Trophoblast cell (in vitro differentiated cells and primary cell): ENCODE data around the gene LIMCH1.

ENCODE experiments used
- DNase-seq, 2 donors: peaks; one replicate each; pipeline ENCODE4 v3.0.0-alpha.2; 2016
- H2AFZ ChIP-seq: 2 replicates; pipeline ENCODE4 v1.6.1; 2013; ENCODE audit warnings: low read length, moderate library complexity, mild to moderate bottlenecking; ENCODE audit not compliant: insufficient read depth, poor library complexity
- H2AK5ac ChIP-seq: 2 replicates; pipeline ENCODE4 v1.6.1; 2013; ENCODE audit warnings: mild to moderate bottlenecking, low read length
- H2BK120ac ChIP-seq: 2 replicates; pipeline ENCODE4 v1.6.1; 2013; ENCODE audit warnings: low read length, mild to moderate bottlenecking, moderate library complexity; ENCODE audit not compliant: insufficient read depth, poor library complexity
- H2BK12ac ChIP-seq: 2 replicates; pipeline ENCODE4 v1.6.1; 2013; ENCODE audit warnings: mild to moderate bottlenecking, low read length, moderate library complexity
- H2BK5ac ChIP-seq: 2 replicates; pipeline ENCODE4 v1.6.1; 2013; ENCODE audit warnings: low read length, low read depth, moderate library complexity, mild to moderate bottlenecking; ENCODE audit not compliant: poor library complexity
- H3K14ac ChIP-seq: 2 replicates; pipeline ENCODE4 v1.6.1; 2013; ENCODE audit warnings: mild to moderate bottlenecking, low read length
- H3K18ac ChIP-seq: 2 replicates; pipeline ENCODE4 v1.6.1; 2013; ENCODE audit warnings: mild to moderate bottlenecking, low read length
- H3K23ac ChIP-seq: 2 replicates; pipeline ENCODE4 v1.6.1; 2013; ENCODE audit warnings: low read length
- H3K27ac ChIP-seq: 2 replicates; pipeline ENCODE4 v1.5.1; 2013; ENCODE audit warnings: low read depth, mild to moderate bottlenecking, inconsistent platforms, low read length, moderate library complexity
- H3K27me3 ChIP-seq: 2 replicates; pipeline ENCODE4 v1.6.1; 2013; ENCODE audit warnings: inconsistent platforms, mild to moderate bottlenecking, low read length, moderate library complexity; ENCODE audit not compliant: insufficient read depth
- H3K36me3 ChIP-seq, 2 experiments: 1 replicate in 1 of 2; 2 replicates in 1 of 2; pipeline ENCODE4 v1.6.1; 2013; ENCODE audit warnings: low read length in 2 of 2, mild to moderate bottlenecking in 2 of 2, moderate library complexity in 1 of 2; ENCODE audit not compliant: insufficient read depth in 2 of 2, control insufficient read depth in 1 of 2
- H3K4ac ChIP-seq: 2 replicates; pipeline ENCODE4 v1.6.1; 2013; ENCODE audit warnings: low read depth, mild to moderate bottlenecking, low read length, moderate library complexity
- H3K4me1 ChIP-seq, 2 experiments: 1 replicate in 1 of 2; 2 replicates in 1 of 2; pipeline ENCODE4 v1.6.1; 2013; ENCODE audit warnings: low read length in 2 of 2, mild to moderate bottlenecking in 2 of 2, moderate library complexity in 1 of 2; ENCODE audit not compliant: insufficient read depth in 2 of 2, control insufficient read depth in 1 of 2
- H3K4me2 ChIP-seq: 2 replicates; pipeline ENCODE4 v1.6.1; 2013; ENCODE audit warnings: inconsistent platforms, mild to moderate bottlenecking, low read length, moderate library complexity
- H3K4me3 ChIP-seq: 2 replicates; pipeline ENCODE4 v1.5.1; 2013; ENCODE audit warnings: mild to moderate bottlenecking, low read depth, low read length, inconsistent platforms
- H3K79me1 ChIP-seq: one replicate; pipeline ENCODE4 v1.6.1; 2013; ENCODE audit warnings: low read length
- H3K79me2 ChIP-seq: 2 replicates; pipeline ENCODE4 v1.6.1; 2013; ENCODE audit warnings: low read length, mild to moderate bottlenecking; ENCODE audit not compliant: control insufficient read depth, insufficient read depth, poor library complexity
- H3K9ac ChIP-seq: 2 replicates; pipeline ENCODE4 v1.6.1; 2013; ENCODE audit warnings: mild to moderate bottlenecking, low read length
- H3K9me3 ChIP-seq: 2 replicates; pipeline ENCODE4 v1.6.1; 2013; ENCODE audit warnings: low read depth, mild to moderate bottlenecking, control low read depth, inconsistent platforms, low read length; ENCODE audit not compliant: insufficient read depth
- H4K12ac ChIP-seq: 2 replicates; pipeline ENCODE4 v1.6.1; 2013; ENCODE audit warnings: low read depth, mild to moderate bottlenecking, low read length, moderate library complexity
- H4K8ac ChIP-seq: 2 replicates; pipeline ENCODE4 v1.6.1; 2013; ENCODE audit warnings: low read depth, mild to moderate bottlenecking, low read length, moderate library complexity
- H4K91ac ChIP-seq: one replicate; pipeline ENCODE4 v1.6.1; 2013; ENCODE audit warnings: low read depth, mild to moderate bottlenecking, low read length, moderate library complexity
- WGBS: extraction: QIAGEN DNeasy Blood & Tissue Kit; methylation state at CpG from one replicate; pipeline ENCODE4 v1.1.7; 2013; ENCODE audit warnings: missing lambda C conversion rate; ENCODE audit not compliant: insufficient read length, insufficient coverage; ENCODE audit errors: extremely low coverage; 5-methylcytosine and 5-hydroxymethylcytosine counted together

LIMCH1 gene

DNA sequence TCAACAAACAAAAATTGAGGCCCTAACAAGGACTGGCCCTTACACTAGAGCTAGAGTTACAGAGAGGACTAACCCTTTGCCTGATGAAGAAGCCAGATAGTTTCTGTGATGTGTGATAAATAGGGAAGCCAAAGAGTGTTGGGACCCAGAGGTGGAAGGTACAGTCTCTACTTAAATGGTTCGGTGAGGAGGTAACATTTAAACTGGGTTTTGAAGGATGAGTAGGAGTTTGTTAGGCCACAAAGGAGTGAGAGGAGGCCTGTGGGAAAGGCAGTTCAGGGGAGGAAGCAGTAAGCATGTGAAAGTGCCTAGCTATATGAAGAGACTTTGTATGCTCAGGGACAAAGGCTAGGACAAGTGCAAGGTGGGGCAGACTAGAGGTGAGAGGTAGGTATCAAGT, 23.8 kb upstream of the LIMCH1 start:
- Histone ChIP-seq H3K27me3 (no peaks in the 10 kb centered on the region), H3K4me1 (no peaks in the 10 kb centered on the region), H3K79me2 (no peaks in the 10 kb centered on the region), H4K12ac (no peak overlapping the region), H4K91ac (no peak overlapping the region), H2AFZ (no peak overlapping the region), H2BK5ac (no peak overlapping the region), H3K18ac (no peak overlapping the region), H3K4me3 (no peak overlapping the region), H3K4ac (no peak overlapping the region), H2BK12ac (no peak overlapping the region), H3K4me2 (no peak overlapping the region), H4K8ac (no peak overlapping the region), H3K9me3 (no peaks in the 10 kb centered on the region), H3K36me3 (no peaks in the 10 kb centered on the region), H3K27ac (no peak overlapping the region), H3K14ac (no peak overlapping the region), H3K79me1 (no peaks in the 10 kb centered on the region), H3K9ac (no peak overlapping the region), H3K23ac (no peak overlapping the region), H2BK120ac (no peak overlapping the region), H2AK5ac (no peak overlapping the region)
- DNase-seq, result no peak
- WGBS, result no CpG with 5 or more reads among the region's 1 CpG

DNA sequence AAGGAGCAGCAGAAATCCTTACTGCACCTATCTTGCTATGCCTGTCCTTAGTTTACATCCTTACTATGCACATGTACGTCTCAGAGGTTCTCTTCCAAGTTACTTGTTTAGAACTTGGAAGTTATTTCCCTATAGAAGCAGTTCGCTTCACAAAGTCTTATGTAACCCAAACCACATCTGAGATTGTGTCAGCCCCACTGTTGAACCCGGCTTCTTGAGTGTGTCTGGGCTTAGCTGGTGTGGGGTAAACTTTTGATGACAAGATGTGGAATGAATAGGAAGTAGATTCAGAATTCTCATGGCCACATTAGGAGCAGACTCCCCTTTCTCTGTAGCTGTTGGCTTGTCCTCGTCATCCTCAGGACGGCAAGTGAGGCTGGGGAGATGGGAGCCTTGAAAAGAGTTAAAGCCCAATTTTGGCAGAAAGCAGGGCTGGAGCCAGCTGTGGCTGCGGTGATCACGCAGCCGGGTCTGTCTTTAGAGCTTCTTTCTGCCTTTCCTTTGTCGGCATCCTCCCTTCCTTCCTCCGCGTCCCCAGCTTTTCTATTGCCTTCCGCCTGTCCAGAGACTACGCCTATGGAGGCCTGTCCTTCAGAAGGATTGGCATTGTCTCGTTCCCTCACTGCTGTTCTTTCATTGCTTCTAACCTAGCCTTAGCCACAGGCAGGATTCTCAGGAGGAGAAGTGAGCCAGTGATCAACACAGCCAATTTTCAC, 23.0 kb upstream of the LIMCH1 start:
- no CpG with 5 or more reads among the region's 14 CpGs for WGBS
- no peak overlapping the region for H3K14ac ChIP-seq
- no peaks in the 10 kb centered on the region for H3K27me3 ChIP-seq
- H3K4me1 ChIP-seq, result no peaks in the 10 kb centered on the region
- H3K18ac ChIP-seq, result no peak overlapping the region
- H3K9ac ChIP-seq, result no peak overlapping the region
- H2BK5ac ChIP-seq, result no peak overlapping the region
- H3K4me2 ChIP-seq, result no peak overlapping the region
- no peak overlapping the region for H2AFZ ChIP-seq
- no peak overlapping the region for H3K4ac ChIP-seq
- H3K9me3 ChIP-seq, result no peaks in the 10 kb centered on the region
- no peaks in the 10 kb centered on the region for H3K79me1 ChIP-seq
- H3K36me3 ChIP-seq, result no peaks in the 10 kb centered on the region
- DNase-seq, result no peak
- H3K79me2 ChIP-seq, result no peaks in the 10 kb centered on the region
- H2BK12ac ChIP-seq, result no peak overlapping the region
- H2BK120ac ChIP-seq, result no peak overlapping the region
- no peak overlapping the region for H2AK5ac ChIP-seq
- H4K12ac ChIP-seq, result no peak overlapping the region
- no peak overlapping the region for H3K4me3 ChIP-seq
- H3K27ac ChIP-seq, result no peak overlapping the region
- H4K91ac ChIP-seq, result no peak overlapping the region
- H3K23ac ChIP-seq, result no peak overlapping the region
- H4K8ac ChIP-seq, result no peak overlapping the region

DNA sequence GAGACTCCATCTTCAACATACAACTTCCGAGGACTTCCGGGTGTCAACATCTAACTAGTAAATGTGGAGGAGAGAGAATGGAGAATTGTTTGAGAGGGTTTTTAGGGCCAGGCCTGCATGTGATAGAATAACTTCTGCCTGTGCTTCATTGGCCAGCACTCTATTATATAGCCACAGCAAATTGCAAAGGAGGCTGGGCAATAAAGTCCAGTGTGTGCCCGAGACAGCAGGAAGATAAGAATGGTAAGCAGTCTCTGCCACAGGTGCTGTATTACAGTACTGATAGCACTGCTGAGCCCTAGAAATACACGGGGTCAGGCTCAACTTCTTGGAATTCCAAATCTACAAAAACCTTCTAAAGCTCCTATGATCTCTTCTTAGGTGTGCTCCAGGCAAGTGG, 20.8 kb upstream of the LIMCH1 start:
- Histone ChIP-seq H2BK120ac (no peak overlapping the region), H3K4me1 (no peaks in the 10 kb centered on the region), H2BK12ac (no peak overlapping the region), H3K9me3 (no peaks in the 10 kb centered on the region), H3K4me3 (no peak overlapping the region), H3K27ac (no peak overlapping the region), H2BK5ac (no peak overlapping the region), H2AK5ac (no peak overlapping the region), H3K4me2 (no peak overlapping the region), H4K91ac (no peak overlapping the region), H3K27me3 (no peaks in the 10 kb centered on the region), H3K79me1 (no peaks in the 10 kb centered on the region), H3K18ac (no peak overlapping the region), H4K12ac (no peak overlapping the region), H2AFZ (no peak overlapping the region), H3K14ac (no peak overlapping the region), H3K9ac (no peak overlapping the region), H4K8ac (no peak overlapping the region), H3K36me3 (no peaks in the 10 kb centered on the region), H3K23ac (no peak overlapping the region), H3K79me2 (no peaks in the 10 kb centered on the region), H3K4ac (no peak overlapping the region)
- DNase-seq, result peak in 1 of 2 donors; percentile 17
- WGBS, result no CpG with 5 or more reads among the region's 4 CpGs

DNA sequence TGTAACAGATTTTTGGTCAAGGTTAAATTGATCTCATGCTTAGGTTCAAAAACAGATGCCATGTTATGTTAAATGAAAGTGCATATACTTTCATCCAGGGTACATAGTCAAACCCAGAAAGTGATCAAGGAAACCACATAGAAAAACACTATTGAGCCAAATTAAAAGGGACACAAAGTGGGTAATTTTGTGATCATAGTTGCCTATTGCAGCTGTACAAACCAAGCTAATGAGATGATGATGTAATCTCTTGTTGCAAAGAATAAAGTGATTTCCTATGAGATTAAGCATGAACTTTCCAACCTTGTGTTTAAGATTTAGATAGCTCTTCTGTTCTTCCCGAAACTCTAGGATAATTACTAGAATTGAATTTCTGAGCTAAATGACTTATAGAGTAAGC, 20.2 kb upstream of the LIMCH1 start:
- H3K4me3 ChIP-seq, result no peak overlapping the region
- no peak overlapping the region for H3K4ac ChIP-seq
- WGBS, result no CpG with 5 or more reads among the region's 1 CpG
- no peak overlapping the region for H3K9ac ChIP-seq
- H3K27me3 ChIP-seq, result no peaks in the 10 kb centered on the region
- no peaks in the 10 kb centered on the region for H3K4me1 ChIP-seq
- DNase-seq, result no peak
- no peaks in the 10 kb centered on the region for H3K9me3 ChIP-seq
- H3K14ac ChIP-seq, result no peak overlapping the region
- no peak overlapping the region for H2AFZ ChIP-seq
- H3K18ac ChIP-seq, result no peak overlapping the region
- H3K36me3 ChIP-seq, result no peaks in the 10 kb centered on the region
- no peak overlapping the region for H3K23ac ChIP-seq
- H3K4me2 ChIP-seq, result no peak overlapping the region
- no peak overlapping the region for H4K8ac ChIP-seq
- H3K79me2 ChIP-seq, result no peaks in the 10 kb centered on the region
- no peak overlapping the region for H2BK120ac ChIP-seq
- no peak overlapping the region for H4K12ac ChIP-seq
- H2BK5ac ChIP-seq, result no peak overlapping the region
- H3K79me1 ChIP-seq, result no peaks in the 10 kb centered on the region
- no peak overlapping the region for H4K91ac ChIP-seq
- no peak overlapping the region for H2BK12ac ChIP-seq
- no peak overlapping the region for H2AK5ac ChIP-seq
- H3K27ac ChIP-seq, result no peak overlapping the region
